ENCODE data around the gene NEDD4L.
"Not testable (repeated sequence)": the region's sequence is repeated elsewhere in the genome, so short reads cannot be mapped to it uniquely, and the experiment has no call there.

The NEDD4L gene

DNA sequence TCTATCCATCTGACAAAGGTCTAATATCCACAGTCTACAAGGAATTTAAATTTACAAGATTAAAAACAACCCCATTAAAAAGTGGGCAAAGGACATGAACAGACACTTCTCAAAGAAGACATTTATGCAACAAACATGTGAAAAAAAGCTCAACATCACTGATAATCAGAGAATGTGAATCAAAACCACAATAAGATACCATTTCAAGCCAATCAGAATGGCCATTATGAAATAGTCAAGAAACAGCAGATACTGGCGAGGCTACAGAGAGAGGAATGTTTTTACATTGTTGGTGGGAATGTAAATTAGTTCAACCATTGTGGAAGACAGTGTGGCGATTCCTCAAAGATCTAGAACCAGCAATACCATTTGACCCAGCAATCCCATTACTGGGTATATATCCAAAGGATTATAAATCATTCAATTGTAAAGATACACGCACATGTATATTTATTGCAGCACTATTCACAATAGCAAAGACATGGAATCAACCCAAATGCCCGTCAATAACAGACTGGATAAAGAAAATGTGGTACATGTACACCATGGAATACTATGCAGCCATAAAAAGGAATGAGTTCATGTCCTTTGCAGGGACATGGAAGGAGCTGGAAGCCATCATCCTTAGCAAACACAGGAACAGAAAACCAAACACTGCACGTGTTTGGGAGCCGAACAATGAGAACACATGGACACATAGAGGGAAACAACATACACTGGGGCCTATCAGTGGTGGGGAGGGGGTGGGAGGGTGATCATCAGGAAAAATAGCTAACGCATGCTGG is 391.4 kb downstream of the NEDD4L start:
- DNase-seq = not testable (repeated sequence)

DNA sequence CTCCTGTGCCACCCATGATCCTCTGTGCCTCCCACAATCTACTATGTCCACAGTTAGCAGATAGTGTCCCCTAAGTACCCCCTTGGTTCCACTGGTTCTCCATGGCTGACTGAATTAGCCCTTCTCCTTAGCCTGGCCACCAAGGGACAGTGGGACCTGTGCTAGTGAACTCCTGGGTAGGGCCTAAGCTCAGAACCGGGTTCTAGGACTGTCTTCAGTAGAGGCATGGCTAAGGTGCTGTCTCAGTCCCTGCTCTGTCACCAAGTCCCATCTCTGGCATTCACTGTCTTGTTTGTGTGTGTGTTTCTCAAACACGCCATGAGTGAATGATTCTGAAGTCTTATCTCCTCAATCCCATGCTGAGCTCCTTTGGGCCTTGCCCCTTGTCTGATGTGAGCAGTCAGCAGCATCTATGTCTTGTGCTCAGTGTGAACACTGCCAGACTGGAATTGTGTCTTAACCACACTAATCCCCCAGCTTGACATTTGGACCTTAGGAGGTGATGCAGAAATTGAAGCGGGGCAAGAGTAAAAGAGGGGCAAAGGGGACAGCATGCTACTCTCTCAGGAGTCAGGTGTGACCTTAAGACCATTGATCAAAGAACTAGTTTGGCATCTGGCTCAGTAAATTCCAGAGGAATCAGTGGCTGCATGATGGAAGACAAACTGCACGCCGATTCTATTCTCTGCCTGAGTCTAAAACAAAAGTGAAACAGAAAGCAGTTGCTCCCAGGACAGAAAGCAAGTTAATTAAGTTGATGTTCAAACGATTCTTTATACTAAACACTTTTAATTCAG is 394.3 kb downstream of the NEDD4L start:
- no peak for DNase-seq

DNA sequence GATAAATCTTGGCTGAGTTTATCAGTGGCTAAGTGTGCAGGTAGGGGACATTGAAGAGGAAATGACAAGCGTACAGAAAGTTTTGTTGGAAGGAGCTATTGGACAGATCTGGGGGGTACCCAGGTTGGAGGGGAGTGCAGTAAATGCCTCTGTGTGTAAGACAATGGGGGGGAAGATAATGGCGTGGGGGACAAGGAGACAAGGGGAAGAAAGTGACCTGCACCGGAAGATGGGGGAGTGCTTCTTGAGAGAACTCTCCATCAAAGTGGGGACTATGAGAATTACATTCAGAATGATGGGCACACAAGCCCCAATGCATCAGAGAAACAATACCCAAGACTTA is 394.9 kb downstream of the NEDD4L start:
- no peak for DNase-seq

DNA sequence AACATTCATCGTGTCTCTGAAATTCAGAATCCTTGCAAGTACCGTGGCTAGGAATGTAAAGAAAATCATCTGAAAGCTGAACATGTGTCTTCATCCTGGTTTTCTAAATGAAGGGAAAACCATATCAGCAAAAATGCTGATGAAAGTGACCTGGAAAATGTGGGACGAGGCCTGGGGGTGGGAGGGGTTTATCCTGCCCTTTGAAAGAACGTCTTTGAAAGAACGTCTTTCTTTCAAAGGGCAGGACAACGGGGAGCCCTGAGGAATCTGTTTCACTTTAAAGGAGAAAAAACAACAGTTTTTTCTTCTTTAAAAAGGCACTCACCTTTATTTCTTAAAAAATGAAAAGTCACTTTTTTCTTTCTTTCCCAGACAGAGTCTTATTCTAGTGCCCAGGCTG is 399.6 kb downstream of the NEDD4L start:
- no peak for DNase-seq

DNA sequence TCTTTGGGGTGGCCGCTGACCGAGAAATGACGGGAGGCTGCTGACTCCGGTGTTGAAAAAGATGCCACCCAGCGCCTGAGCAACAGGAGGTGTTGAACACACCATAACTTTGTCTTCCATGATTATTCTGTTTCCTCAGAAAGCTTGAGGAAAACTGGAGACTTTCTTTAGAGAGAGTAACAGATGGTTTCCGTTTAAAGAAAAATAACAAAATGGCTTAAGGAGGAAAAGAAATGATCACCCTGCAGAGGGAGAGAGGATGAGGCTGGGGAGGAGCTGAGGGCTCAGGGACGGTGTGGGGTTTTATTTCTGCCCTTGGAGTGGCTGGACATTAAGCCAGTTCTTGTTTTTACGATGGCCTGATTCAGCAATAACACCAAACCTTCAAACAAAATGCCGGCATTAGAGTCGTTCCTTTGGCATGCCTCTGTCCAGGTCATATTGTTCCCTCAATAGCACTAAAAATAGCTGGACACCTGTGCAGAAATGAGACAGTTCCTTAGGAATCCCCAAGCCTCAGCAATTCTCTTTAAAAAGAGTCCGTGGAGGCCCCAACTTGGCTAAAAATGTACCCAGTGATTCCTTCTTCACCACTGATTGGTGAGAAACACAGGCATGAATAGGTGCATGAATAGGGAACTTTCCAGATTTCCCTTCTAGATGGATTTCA is 402.5 kb downstream of the NEDD4L start:
- DNase-seq = no peak

DNA sequence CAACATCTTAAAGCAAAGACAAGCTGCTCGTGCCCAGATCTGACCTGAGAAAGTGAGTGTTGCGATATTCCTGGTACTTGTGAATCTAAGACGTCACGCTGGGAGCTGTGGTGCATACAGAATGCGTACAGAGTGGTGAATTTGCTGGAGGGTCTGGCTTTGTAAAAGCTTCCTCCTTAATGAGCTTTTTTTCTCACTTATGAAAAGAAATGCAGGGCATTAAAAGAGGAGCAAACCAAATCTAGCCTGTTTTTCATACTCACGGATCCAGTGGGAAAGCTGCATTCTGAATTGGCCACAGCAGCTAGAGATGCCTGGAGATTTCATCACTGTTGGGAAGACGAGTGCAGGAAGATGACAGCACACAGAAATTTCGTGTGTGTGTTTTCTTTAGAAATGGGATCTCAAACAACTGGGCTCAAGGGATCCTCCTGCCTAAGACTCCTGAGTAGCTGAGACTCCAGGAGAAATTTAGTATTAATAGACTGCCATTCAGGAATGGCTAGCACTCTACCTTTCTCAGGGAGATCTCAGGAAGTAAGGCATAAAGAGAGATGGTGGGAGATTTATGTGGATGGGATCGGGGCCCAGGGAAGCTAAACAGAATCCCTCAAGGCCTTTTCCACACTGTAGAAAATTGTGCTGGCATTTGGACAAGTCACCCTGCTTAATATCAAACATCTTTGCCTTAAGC is 403.5 kb downstream of the NEDD4L start:
- no peak for DNase-seq

DNA sequence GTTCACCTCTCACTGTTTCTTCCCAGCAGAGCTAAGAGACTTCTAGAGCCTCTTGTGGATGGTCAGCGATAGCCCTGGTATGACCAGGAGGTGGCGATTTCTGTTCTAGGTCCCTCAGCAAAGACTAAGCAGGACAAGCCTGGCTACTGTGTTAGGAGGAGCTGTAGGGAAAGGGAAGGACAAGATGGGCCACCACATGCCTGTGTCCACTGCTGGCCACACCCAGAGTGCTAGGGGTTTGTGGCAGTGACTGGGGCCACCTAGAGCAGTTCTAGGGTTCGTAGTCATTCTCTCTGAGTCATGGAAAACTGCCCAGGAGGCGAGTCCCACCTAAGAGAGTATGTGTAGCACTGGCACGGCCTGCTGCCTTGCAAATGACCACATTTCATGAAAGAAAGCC is 405.4 kb downstream of the NEDD4L start:
- DNase-seq = no peak

All from effector CD4-positive, alpha-beta T cell (primary cell).